Osteocyte (in vitro differentiated cells): ENCODE measurements around the gene CA11. TPM values are rescaled to one million over a fixed set of nuclear protein-coding genes. Genes with fewer than 3 reads are reported as not detected.
A peak's percentile ranks its signal among the peaks of the same experiment; 100 is the strongest.

ENCODE experiments used
- DNase-seq: peaks from one replicate; pipeline ENCODE4 v3.0.0; 2021; ENCODE audit warnings: mixed read lengths; ENCODE audit not compliant: unreplicated experiment; ENCODE audit errors: extremely low spot score
- H3K27ac Mint-ChIP-seq: one replicate; pipeline ENCODE4 v1.8.0; 2021; ENCODE audit warnings: mild to moderate bottlenecking, mixed read lengths; ENCODE audit not compliant: unreplicated experiment
- H3K27me3 Mint-ChIP-seq: one replicate; pipeline ENCODE4 v1.8.0; 2021; ENCODE audit warnings: mixed read lengths; ENCODE audit not compliant: unreplicated experiment
- H3K36me3 Mint-ChIP-seq: one replicate; pipeline ENCODE4 v1.8.0; 2021; ENCODE audit warnings: mixed read lengths; ENCODE audit not compliant: unreplicated experiment
- H3K4me1 Mint-ChIP-seq: one replicate; pipeline ENCODE4 v1.8.0; 2021; ENCODE audit warnings: mixed read lengths; ENCODE audit not compliant: unreplicated experiment
- H3K4me3 Mint-ChIP-seq: one replicate; pipeline ENCODE4 v1.8.0; 2021; ENCODE audit warnings: mild to moderate bottlenecking, moderate library complexity, mixed read lengths; ENCODE audit not compliant: unreplicated experiment
- H3K9me3 Mint-ChIP-seq: one replicate; pipeline ENCODE4 v1.8.0; 2021; ENCODE audit warnings: mixed read lengths; ENCODE audit not compliant: unreplicated experiment
- total RNA-seq: library from RNA; stranded (reverse); gene quantifications from 2 replicates; pipeline ENCODE4 v1.2.1, GENCODE V29; 2021
- TF ChIP-seq, protein P1 (sequence below): fragments of 200-600 bp; sonication (generic); IDR thresholded peaks from 2 replicates; pipeline ENCODE4 v1.5.0; 2021; ENCODE audit warnings: antibody characterized with exemption, mild to moderate bottlenecking, moderate library complexity

The CA11 gene
- total RNA-seq, 1 donor from 2014 or later: 40.7 TPM

DNA sequence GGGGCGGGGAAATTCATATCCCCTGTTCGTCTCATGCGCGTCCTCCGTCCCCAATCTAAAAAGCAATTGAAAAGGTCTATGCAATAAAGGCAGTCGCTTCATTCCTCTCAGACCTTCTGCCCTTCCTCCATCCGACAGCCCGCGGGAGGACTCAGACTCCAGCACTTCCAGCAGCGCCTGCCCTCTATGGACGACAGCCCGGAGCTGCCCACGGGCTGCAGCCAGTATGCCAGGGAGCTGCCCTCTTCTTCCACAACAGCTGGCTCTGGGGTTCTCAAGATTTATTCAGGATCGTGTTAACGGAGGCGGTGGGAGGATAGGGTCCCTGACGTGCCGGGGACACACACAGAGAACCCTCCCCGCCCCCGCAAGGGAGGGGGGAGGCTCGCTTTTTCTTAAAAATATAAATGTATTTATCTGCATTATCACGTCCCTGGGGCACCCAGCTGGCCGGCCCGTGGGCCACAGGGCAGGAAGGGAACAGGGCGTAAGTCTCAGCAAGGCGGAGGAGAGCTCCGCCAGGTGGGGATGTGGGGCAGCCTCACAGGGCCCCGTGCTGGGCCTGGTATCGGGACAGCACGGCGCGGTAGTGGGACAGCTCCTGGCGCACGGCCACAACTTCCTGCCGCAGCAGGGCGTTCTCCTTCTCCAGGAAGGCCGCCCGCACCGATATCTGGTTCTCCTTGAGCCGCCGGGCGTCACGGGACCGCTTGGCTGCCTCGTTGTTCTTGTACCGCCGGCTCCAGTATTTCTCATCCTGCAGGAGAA is 15.5 kb downstream of the CA11 start:
- Mint-ChIP-seq H3K9me3 (no peaks in the 10 kb centered on the region), H3K36me3 (peaks cover 7% of the 10 kb centered on the region), H3K27me3 (no peaks in the 10 kb centered on the region), H3K4me1 (peaks cover 60% of the 10 kb centered on the region), H3K27ac (peak overlapping the region; percentile 92), H3K4me3 (peak overlapping the region; percentile 60)
- TF ChIP-seq, protein P1, sequence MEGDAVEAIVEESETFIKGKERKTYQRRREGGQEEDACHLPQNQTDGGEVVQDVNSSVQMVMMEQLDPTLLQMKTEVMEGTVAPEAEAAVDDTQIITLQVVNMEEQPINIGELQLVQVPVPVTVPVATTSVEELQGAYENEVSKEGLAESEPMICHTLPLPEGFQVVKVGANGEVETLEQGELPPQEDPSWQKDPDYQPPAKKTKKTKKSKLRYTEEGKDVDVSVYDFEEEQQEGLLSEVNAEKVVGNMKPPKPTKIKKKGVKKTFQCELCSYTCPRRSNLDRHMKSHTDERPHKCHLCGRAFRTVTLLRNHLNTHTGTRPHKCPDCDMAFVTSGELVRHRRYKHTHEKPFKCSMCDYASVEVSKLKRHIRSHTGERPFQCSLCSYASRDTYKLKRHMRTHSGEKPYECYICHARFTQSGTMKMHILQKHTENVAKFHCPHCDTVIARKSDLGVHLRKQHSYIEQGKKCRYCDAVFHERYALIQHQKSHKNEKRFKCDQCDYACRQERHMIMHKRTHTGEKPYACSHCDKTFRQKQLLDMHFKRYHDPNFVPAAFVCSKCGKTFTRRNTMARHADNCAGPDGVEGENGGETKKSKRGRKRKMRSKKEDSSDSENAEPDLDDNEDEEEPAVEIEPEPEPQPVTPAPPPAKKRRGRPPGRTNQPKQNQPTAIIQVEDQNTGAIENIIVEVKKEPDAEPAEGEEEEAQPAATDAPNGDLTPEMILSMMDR: peak; percentile 45
- DNase-seq: no peak

DNA sequence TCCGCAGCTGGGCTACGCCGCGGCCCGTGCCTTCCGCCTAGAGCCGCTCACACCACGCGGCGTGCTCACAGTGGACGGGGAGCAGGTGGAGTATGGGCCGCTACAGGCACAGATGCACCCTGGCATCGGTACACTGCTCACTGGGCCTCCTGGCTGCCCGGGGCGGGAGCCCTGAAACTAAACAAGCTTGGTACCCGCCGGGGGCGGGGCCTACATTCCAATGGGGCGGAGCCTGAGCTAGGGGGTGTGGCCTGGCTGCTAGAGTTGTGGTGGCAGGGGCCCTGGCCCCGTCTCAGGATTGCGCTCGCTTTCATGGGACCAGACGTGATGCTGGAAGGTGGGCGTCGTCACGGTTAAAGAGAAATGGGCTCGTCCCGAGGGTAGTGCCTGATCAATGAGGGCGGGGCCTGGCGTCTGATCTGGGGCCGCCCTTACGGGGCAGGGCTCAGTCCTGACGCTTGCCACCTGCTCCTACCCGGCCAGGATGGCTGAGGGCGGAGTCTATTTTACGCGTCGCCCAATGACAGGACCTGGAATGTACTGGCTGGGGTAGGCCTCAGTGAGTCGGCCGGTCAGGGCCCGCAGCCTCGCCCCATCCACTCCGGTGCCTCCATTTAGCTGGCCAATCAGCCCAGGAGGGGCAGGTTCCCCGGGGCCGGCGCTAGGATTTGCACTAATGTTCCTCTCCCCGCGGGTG is 16.2 kb downstream of the CA11 start:
- Mint-ChIP-seq H3K9me3 (no peaks in the 10 kb centered on the region), H3K4me3 (peak overlapping the region; percentile 60), H3K27me3 (no peaks in the 10 kb centered on the region), H3K27ac (peak overlapping the region; percentile 92), H3K36me3 (peaks cover 7% of the 10 kb centered on the region), H3K4me1 (peaks cover 60% of the 10 kb centered on the region)
- DNase-seq: no peak
- TF ChIP-seq, protein P1: no peak

DNA sequence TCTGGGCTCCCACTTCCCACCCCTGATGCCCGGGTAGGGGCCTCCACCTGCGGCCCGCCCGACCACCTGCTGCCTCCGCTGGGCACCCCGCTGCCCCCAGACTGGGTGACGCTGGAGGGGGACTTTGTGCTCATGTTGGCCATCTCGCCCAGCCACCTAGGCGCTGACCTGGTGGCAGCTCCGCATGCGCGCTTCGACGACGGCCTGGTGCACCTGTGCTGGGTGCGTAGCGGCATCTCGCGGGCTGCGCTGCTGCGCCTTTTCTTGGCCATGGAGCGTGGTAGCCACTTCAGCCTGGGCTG is 16.7 kb downstream of the CA11 start:
- no peaks in the 10 kb centered on the region for H3K27me3 Mint-ChIP-seq
- TF ChIP-seq, protein P1: no peak
- H3K36me3 Mint-ChIP-seq: peaks cover 7% of the 10 kb centered on the region
- H3K27ac Mint-ChIP-seq: no peak overlapping the region
- no peak overlapping the region for H3K4me3 Mint-ChIP-seq
- DNase-seq: no peak
- no peaks in the 10 kb centered on the region for H3K9me3 Mint-ChIP-seq
- peaks cover 60% of the 10 kb centered on the region for H3K4me1 Mint-ChIP-seq

DNA sequence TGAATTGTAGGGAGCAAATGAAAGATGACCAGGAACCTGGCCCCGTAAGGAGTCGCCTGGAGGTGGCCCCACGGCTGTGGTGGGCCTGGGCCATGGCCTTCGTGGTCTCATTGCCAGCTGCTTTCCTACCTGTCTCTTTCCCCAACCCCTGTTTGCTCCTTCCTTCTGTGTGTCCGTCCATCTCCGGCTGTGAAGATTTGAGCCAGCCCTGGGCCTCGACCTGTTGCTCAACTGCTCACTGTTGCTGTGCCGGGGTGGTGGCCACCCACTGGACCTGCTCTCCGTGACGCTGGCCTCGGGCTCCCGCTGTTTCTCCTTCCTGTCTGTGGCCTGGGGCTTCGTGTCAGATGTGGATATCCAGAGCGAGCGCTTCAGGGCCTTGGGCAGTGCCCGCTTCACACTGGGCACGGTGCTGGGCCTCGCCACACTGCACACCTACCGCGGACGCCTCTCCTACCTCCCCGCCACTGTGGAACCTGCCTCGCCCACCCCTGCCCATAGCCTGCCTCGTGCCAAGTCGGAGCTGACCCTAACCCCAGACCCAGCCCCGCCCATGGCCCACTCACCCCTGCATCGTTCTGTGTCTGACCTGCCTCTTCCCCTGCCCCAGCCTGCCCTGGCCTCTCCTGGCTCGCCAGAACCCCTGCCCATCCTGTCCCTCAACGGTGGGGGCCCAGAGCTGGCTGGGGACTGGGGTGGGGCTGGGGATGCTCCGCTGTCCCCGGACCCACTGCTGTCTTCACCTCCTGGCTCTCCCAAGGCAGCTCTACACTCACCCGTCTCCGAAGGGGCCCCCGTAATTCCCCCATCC is 17.3 kb downstream of the CA11 start:
- no peak overlapping the region for H3K4me3 Mint-ChIP-seq
- peaks cover 59% of the 10 kb centered on the region for H3K4me1 Mint-ChIP-seq
- H3K27me3 Mint-ChIP-seq: no peaks in the 10 kb centered on the region
- H3K9me3 Mint-ChIP-seq: no peaks in the 10 kb centered on the region
- TF ChIP-seq, protein P1: no peak
- peak; percentile 85 for DNase-seq
- peak overlapping the region; percentile 59 for H3K27ac Mint-ChIP-seq
- H3K36me3 Mint-ChIP-seq: peaks cover 7% of the 10 kb centered on the region
